Ascending aorta (tissue), 2 donors: ENCODE results near the gene SPINK9. TPM values are rescaled to one million over a fixed set of nuclear protein-coding genes. Genes with fewer than 3 reads are reported as not detected.

Experiments used
- DNase-seq, 2 donors: peaks; one replicate each; pipeline ENCODE4 v3.0.0-alpha.2; 2019; ENCODE audit warnings: low spot score in 2 of 2
- H3K27ac ChIP-seq, 2 donors: fragments of 200-600 bp; sonication (generic); one replicate each; pipeline ENCODE4 v1.5.1; 2016 to 2017; ENCODE audit warnings: mild to moderate bottlenecking in 1 of 2
- H3K27me3 ChIP-seq: fragments of 200-600 bp; sonication (generic); one replicate; pipeline ENCODE4 v1.5.1; 2017
- H3K36me3 ChIP-seq, 2 donors: fragments of 200-600 bp; sonication (generic); one replicate each; pipeline ENCODE4 v1.5.1; 2016
- H3K4me1 ChIP-seq, 2 donors: fragments of 200-600 bp; sonication (generic); one replicate each; pipeline ENCODE4 v1.5.1; 2016 to 2017; ENCODE audit warnings: mild to moderate bottlenecking in 1 of 2
- H3K4me3 ChIP-seq, 2 donors: fragments of 200-600 bp; sonication (generic); one replicate each; pipeline ENCODE4 v1.5.1; 2016 to 2017; ENCODE audit warnings: mild to moderate bottlenecking in 1 of 2
- H3K9me3 ChIP-seq, 2 donors: fragments of 200-600 bp; sonication (generic); one replicate each; pipeline ENCODE4 v1.5.1; 2016
- intact Hi-C: fragments of 100-400 bp; cut with DNase I; formaldehyde crosslinking; loops from one replicate; pipeline ENCODE4 v1.15.1; 2023
- total RNA-seq: library from RNA; depleted of rRNA; stranded (reverse); fragments of >200 nt; gene quantifications from one replicate; pipeline ENCODE4 v1.1.0, GENCODE V29; 2016
- TF ChIP-seq, protein P1 (sequence below), 3 experiments: fragments of 200-600 bp in 2 of 3; fragments of 450-650 bp in 1 of 3; sonication (generic) in 2 of 3; IDR thresholded peaks; one replicate each; pipeline ENCODE4 v1.5.1; 2016 to 2019; ENCODE audit warnings: antibody characterized with exemption in 3 of 3, mild to moderate bottlenecking in 1 of 3, moderate library complexity in 1 of 3

SPINK9 gene
- total RNA-seq, 1 donor from 2014 or later = not detected

DNA sequence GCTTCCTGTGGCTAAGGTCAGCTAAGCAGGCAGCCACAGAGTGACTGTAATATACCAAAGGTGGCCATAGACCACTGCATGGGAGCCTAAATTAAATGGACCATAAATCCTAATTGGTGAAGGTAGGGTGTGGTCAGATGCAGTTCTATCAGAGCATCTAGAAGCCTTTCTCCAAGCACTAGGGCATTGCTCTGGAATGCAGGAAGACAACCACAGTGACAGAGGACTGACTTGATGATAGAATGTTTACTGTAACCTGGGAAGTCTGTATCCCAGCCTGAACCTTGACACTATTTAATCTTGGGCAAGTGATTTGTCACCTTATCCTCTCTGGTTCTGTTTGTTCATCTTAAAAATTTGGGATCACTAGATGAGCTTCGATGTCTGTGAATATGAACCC lies 50.7 kb downstream of the SPINK9 start:
- Histone ChIP-seq H3K27me3 (no peaks in the 10 kb centered on the region), H3K4me3 (no peak overlapping the region), H3K4me1 (peaks cover 6 to 26% of the 10 kb centered on the region in 2 donors), H3K27ac (no peak overlapping the region), H3K9me3 (no peaks in the 10 kb centered on the region), H3K36me3 (no peaks in the 10 kb centered on the region)
- intact Hi-C loops = no loop called here
- TF ChIP-seq, protein P1, sequence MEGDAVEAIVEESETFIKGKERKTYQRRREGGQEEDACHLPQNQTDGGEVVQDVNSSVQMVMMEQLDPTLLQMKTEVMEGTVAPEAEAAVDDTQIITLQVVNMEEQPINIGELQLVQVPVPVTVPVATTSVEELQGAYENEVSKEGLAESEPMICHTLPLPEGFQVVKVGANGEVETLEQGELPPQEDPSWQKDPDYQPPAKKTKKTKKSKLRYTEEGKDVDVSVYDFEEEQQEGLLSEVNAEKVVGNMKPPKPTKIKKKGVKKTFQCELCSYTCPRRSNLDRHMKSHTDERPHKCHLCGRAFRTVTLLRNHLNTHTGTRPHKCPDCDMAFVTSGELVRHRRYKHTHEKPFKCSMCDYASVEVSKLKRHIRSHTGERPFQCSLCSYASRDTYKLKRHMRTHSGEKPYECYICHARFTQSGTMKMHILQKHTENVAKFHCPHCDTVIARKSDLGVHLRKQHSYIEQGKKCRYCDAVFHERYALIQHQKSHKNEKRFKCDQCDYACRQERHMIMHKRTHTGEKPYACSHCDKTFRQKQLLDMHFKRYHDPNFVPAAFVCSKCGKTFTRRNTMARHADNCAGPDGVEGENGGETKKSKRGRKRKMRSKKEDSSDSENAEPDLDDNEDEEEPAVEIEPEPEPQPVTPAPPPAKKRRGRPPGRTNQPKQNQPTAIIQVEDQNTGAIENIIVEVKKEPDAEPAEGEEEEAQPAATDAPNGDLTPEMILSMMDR (IDR thresholded peaks at IDR 0.05) = no peak
- no peak for DNase-seq

- Histone ChIP-seq H3K27me3 (no peaks in the 10 kb centered on the region), H3K9me3 (no peaks in the 10 kb centered on the region), H3K27ac (no peak overlapping the region), H3K4me1 (peaks cover 6 to 21% of the 10 kb centered on the region in 2 donors), H3K36me3 (no peaks in the 10 kb centered on the region), H3K4me3 (no peak overlapping the region)
- DNase-seq = no peak
- intact Hi-C loops = no loop called here
- TF ChIP-seq, protein P1 (IDR thresholded peaks at IDR 0.05) = no peak
Measured at GRCh38 chr5:148387325-148387724, 52.0 kb downstream of the SPINK9 start.

DNA sequence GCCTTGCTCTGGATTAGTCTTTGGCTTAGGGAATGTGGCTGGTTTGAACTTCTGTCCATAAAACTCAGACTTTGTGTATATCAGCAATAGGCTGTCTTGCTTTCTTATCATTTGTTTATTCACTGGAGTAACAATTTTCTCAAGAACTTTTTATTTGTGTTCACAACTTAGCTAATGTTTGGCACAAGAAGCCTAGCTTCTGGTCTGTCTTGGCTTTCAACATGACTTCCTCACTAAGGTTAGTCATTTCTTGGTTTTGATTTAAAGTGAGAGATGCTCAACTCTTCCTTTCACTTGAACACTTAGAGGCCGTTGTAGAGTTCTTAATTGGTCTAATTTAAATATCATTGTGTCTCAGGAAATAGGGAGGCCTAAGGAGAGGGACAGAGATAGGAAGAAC lies 53.3 kb downstream of the SPINK9 start:
- Histone ChIP-seq H3K36me3 (no peaks in the 10 kb centered on the region), H3K9me3 (no peaks in the 10 kb centered on the region), H3K27ac (no peak overlapping the region), H3K27me3 (no peaks in the 10 kb centered on the region), H3K4me1 (peaks cover 6 to 21% of the 10 kb centered on the region in 2 donors), H3K4me3 (no peak overlapping the region)
- DNase-seq = no peak
- intact Hi-C loops = no loop called here
- TF ChIP-seq, protein P1 (IDR thresholded peaks at IDR 0.05) = no peak

Other genes with a start within 250 kb of the SPINK9 start
- not detected for gene SPINK14, start 167.0 kb upstream of the SPINK9 start, total RNA-seq
- gene SPINK6, start 132.5 kb upstream of the SPINK9 start, total RNA-seq = not detected
- not detected for gene MARCOL, start 97.0 kb upstream of the SPINK9 start, total RNA-seq
- not detected for gene SPINK13, start 66.8 kb upstream of the SPINK9 start, total RNA-seq
- not detected for gene SPINK7, start 23.1 kb upstream of the SPINK9 start, total RNA-seq
- 12.1 TPM for gene FBXO38, start 48.4 kb downstream of the SPINK9 start, total RNA-seq